GM18870 (cell line): Measurements from ENCODE around the gene MARCHF6.

Experiments
- ATAC-seq: cut with Tn5 transposase; IDR thresholded peaks from one replicate; pipeline ENCODE4 v1.9.1; 2021; ENCODE audit warnings: moderate library complexity; ENCODE audit not compliant: unreplicated experiment

MARCHF6 gene

GRCh38 chr5:10353241-10354047 lies at the start of gene MARCHF6:
Gene MARCHF6, plus strand, starts transcription at chr5:10353695. Its CDS starts 204 bp downstream, at chr5:10353899.
- ATAC-seq = peak; percentile 70

GRCh38 chr5:10303699-10304170 lies 49.8 kb upstream of the MARCHF6 start:
- ATAC-seq = no peak

GRCh38 chr5:10304932-10305331 lies 48.6 kb upstream of the MARCHF6 start:
- ATAC-seq = no peak

GRCh38 chr5:10306114-10306513 lies 47.4 kb upstream of the MARCHF6 start:
- ATAC-seq = no peak

GRCh38 chr5:10306806-10307205 lies 46.7 kb upstream of the MARCHF6 start:
- ATAC-seq = no peak

GRCh38 chr5:10307206-10308148 lies 46.0 kb upstream of the MARCHF6 start, which contains the start of gene CMBL:
Gene CMBL, minus strand, starts transcription at chr5:10307902. Its CDS starts 17,140 bp downstream, at chr5:10290762.
- ATAC-seq = peak; percentile 47

GRCh38 chr5:10308844-10309243 lies 44.7 kb upstream of the MARCHF6 start:
- no peak for ATAC-seq

- no peak for ATAC-seq
These were observed 43.3 kb upstream of the MARCHF6 start for GRCh38 chr5:10310066-10310779.

- peak; percentile 75 for ATAC-seq
These were observed 42.5 kb upstream of the MARCHF6 start for GRCh38 chr5:10310835-10311570.

GRCh38 chr5:10311595-10312425 lies 41.7 kb upstream of the MARCHF6 start:
- ATAC-seq = no peak

- ATAC-seq = no peak
These were observed 38.3 kb upstream of the MARCHF6 start for GRCh38 chr5:10315201-10315600.

GRCh38 chr5:10315824-10316509 lies 37.5 kb upstream of the MARCHF6 start:
- ATAC-seq = no peak

- peak; percentile 80 for ATAC-seq
These were observed 35.4 kb upstream of the MARCHF6 start for GRCh38 chr5:10317825-10318682.

GRCh38 chr5:10319202-10319851 lies 34.2 kb upstream of the MARCHF6 start:
- no peak for ATAC-seq

GRCh38 chr5:10320793-10321192 lies 32.7 kb upstream of the MARCHF6 start:
- no peak for ATAC-seq

GRCh38 chr5:10321882-10322281 lies 31.6 kb upstream of the MARCHF6 start:
- no peak for ATAC-seq
